Stimulated activated CD8-positive, alpha-beta memory T cell treated with anti-CD3 and anti-CD28 coated beads, Interleukin-15, amount 100 ng/mL, for 48 hours (primary cell): ENCODE measurements around the gene NRN1L.
A peak's percentile ranks its signal among the peaks of the same experiment; 100 is the strongest.
"Not testable (repeated sequence)": the region's sequence is repeated elsewhere in the genome, so short reads cannot be mapped to it uniquely, and the experiment has no call there.

Experiments
- DNase-seq, 2 donors: peaks; one replicate each; pipeline ENCODE4 v3.0.0-alpha.2; 2020; ENCODE audit warnings: low read depth in 2 of 2

NRN1L gene

DNA sequence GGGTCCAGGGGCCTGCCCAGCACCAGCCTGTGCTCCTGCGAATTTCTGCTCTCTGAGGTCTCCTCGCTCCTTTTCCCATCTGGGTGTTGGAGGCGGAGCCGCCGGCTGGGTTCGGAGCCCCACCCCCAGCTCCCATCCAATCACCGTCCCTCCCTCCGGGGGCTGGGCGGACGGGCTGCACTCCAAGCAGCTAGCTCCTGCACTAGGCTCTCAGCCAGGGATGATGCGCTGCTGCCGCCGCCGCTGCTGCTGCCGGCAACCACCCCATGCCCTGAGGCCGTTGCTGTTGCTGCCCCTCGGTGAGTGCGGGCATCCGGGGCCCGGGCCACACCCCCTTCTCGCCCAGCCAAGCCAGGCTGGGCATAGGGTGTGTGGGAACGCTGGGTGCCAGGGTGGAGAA lies at the start of gene NRN1L:
Gene NRN1L (plus strand): TSS at position 202 of the 400 bp plus-strand sequence. CDS start 19 bp downstream, at position 221.
- no peak for DNase-seq

DNA sequence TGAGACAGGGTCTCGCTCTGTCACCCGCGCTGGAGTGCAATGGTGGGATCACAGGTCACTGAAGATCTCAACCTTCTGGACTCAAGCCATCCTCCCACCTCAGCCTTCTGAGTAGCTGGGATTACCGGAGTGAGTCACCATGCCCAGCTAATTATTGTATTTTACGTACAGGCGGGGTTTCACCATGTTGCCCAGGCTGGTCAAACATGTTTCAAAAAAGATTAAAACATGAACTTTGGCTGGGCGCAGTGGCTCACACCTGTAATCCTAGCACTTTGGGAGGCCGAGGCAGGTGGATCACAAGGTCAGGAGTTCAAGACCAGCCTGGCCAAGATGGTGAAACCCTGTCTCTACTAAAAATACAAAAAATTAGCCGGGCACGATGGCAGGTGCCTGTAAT lies 47.5 kb upstream of the NRN1L start:
- not testable (repeated sequence) for DNase-seq

DNA sequence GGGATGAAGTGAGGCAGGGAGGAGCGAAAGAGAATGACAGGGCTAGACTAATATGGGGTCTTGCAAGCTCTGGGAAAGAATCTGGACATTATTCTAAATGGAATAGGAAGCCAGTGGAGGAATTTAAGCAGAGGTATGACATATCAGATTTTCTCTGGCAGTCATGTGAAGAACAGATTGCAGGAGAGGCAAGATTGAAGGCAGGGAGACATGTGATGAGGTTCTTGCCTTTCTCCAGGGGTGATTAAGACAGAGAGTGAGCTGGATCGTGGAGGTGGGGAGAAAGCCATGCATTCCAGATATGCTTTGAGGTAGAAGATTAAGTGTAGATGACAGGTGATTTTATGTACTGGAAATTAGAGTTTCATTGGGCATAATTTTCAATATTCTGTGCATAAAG lies 46.9 kb upstream of the NRN1L start:
- DNase-seq = no peak

DNA sequence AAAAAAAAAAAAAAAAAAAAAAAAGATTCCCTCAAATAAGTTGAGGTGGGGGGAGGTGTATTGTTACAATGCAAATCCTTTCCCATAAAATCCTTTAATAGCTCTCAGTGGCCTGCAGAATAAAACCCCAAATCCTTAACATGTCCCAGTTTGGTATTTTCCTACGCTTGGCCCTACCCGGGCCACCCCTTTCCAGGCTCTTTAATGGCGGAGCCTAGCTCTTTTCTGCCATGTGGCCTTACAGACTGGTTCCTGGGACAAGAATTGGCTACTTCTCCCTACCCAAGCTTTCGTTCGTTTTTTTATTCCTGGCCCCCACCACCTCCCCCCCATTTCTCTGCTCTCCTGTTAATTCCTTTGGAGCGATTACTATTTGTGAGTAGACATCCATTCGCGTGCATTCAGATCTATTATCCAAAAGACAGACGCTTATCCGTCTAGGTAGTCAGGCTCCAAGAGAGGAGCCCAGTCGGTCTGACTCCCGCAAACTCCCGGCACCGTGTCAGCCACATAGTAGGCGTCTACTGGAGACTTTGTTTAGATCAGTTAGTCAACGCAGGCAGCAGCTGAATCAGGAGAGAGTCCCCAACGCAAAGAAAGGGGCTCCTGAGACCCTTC lies 43.4 kb upstream of the NRN1L start:
- no peak for DNase-seq

DNA sequence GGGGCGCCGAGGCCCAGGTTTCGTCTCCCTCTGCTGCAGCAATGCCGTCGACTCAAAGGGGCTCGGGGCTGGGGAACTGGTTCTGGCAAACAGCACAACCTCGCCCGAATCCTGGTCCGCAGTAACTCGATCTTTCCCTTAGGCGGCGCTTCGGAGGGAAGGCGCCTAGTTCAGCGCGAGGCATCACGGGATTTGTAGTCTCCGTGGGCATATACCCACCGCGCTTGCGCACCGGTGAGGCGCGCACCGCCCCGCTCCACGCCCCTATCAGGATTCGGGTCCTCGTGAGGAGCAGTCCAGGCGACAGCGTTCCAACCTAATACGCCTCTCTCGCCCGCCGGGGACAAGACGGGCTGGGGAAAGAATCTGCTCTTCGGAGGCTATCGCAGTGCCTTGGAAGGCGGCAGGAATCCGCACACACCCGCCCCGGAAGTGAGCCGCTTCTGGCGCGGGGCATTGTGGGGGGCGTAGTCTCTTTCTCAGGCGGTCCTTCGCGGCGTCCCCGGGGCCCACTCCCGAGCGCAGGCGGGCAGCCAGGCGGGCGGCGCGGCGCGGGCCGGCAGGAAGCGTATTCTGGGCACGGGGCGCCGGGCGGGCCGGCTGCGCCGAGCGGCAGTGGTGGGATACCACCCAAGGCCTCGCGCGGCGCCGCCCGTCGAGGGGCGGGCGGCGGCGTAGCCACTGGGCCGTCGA lies 42.7 kb upstream of the NRN1L start, which contains the start of gene THAP11:
Gene THAP11 (plus strand): TSS at position 505 of the 693 bp plus-strand sequence. CDS start 235 bp downstream, outside the sequence.
- peak; percentile 87 to 88 for DNase-seq

DNA sequence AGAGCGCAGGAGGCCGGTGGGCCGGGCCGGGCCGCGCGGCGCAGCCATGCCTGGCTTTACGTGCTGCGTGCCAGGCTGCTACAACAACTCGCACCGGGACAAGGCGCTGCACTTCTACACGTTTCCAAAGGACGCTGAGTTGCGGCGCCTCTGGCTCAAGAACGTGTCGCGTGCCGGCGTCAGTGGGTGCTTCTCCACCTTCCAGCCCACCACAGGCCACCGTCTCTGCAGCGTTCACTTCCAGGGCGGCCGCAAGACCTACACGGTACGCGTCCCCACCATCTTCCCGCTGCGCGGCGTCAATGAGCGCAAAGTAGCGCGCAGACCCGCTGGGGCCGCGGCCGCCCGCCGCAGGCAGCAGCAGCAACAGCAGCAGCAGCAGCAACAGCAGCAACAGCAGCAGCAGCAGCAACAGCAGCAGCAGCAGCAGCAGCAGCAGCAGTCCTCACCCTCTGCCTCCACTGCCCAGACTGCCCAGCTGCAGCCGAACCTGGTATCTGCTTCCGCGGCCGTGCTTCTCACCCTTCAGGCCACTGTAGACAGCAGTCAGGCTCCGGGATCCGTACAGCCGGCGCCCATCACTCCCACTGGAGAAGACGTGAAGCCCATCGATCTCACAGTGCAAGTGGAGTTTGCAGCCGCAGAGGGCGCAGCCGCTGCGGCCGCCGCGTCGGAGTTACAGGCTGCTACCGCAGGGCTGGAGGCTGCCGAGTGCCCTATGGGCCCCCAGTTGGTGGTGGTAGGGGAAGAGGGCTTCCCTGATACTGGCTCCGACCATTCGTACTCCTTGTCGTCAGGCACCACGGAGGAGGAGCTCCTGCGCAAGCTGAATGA lies 42.0 kb upstream of the NRN1L start:
- DNase-seq = peak; percentile 39 to 47

DNA sequence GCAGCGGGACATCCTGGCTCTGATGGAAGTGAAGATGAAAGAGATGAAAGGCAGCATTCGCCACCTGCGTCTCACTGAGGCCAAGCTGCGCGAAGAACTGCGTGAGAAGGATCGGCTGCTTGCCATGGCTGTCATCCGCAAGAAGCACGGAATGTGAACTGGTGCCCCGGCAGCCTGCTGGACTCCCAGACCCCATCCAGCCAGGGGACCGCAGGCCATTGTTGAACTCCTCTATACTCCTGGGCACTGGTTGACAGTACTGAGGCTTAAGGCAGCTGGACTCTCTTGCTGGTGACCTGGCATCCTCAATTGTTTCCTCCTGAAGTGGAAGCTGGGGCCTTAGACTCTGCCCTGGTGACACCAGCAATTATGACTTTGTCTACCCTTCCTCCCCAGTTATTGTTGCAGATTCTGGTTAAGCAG lies 41.3 kb upstream of the NRN1L start:
- no peak for DNase-seq

DNA sequence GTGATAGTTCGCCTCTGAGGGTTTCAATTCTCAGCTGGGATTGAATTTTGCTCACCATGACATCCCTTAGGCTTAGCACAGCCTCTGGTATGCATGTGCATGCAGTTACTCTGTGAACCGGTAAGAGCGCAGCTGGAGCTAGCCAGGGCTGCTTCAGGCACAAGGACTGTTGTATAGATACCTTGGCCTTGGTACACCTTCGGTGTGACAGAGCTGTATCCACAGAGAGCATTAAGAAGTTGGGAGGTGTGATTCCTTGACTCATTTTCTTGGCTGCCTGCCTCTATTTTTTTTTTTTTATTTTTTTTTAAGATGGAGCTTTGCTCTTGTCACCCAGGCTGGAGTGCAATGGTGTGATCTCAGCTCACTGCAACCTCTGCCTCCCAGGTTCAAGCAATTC lies 40.2 kb upstream of the NRN1L start:
- DNase-seq = no peak

DNA sequence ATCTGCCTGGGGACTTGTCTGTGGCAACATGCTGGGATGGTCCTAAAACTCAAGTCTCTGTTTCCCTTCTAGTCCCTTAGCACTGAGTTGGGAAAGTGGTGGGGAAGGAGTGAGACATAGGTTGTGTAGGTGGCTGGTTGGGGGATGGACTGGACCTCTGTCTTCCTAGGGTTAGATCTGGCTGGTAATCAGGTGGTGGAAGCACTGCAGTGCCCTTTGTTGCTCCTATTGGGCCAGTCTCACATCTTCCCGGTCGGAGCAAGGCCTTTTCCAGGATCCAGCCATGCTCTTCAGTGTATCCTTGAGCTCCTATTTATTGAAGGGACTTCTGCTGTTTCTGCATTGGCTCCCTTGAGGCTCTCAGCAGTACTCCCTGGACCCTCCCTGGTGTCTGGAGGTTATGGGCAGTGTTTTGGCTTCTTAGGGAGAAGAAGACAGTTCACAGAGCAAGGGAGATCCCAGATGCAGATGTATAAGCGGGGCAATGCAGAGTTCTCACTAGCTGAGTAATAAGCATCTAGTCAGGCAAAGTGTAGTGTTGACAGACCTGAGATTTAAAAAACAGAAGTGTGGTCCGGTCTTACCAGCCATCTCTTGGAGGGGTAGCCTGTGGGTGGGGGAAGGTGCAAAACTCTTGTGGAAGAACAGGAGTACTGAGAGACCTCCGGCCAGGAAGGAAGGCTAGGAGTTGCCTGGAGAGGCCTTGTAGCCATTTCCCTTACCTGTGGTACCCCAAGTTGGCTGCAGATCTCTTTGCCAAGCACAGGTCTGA lies 39.2 kb upstream of the NRN1L start:
- no peak for DNase-seq

DNA sequence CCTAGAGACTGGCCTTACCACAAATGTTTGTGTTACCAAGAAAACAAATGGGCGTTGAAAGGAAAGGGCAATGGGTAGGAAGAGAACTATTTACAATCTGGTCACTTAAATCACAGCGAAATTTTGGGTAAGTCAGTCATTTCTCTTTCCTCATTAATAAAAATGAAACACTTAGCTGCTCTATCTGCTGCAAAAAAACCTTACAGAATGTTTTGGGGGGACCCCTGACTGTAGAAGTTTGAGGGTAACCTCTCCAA lies 38.7 kb upstream of the NRN1L start:
- no peak for DNase-seq

DNA sequence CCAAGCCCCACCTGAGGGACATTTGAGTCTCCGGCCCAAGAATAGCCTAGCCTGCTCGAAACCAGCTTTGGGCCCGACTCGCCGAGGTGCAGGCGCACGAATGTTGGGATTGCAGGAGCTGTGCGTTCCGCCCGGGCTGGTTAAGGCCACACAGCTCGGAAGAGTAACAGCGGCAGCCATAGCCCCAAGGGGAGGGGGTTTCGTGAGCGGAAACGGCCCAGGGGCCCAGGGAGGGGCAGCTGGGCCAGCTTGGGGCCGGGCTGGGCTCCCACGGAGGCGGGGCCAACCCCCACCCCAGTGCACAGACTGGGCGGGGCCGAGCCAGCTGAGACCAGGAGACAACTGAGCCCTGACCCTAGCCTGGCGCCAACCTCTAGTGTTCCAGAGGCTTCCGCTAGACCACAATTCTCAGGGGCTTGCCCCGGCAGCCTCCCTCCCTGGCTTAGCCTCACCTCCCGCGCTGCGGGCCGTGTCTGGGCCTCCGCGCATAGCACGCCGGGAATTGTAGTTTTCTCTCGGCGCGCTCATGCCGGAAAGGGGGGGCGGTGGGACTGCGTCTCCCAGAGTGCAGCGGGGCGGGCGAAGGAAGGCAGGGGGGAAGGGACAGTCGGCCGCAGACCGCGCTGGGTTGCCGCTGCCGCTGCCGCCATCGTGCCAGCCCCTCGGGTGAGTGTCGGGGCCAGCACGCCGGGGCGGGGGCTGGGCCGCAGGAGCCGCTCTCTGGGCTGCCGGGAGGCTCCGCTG lies 38.2 kb upstream of the NRN1L start, which contains the start of gene NUTF2:
Gene NUTF2 (plus strand): TSS at position 614 of the 744 bp plus-strand sequence. CDS start 18,198 bp downstream, outside the sequence.
- DNase-seq = peak; percentile 94

DNA sequence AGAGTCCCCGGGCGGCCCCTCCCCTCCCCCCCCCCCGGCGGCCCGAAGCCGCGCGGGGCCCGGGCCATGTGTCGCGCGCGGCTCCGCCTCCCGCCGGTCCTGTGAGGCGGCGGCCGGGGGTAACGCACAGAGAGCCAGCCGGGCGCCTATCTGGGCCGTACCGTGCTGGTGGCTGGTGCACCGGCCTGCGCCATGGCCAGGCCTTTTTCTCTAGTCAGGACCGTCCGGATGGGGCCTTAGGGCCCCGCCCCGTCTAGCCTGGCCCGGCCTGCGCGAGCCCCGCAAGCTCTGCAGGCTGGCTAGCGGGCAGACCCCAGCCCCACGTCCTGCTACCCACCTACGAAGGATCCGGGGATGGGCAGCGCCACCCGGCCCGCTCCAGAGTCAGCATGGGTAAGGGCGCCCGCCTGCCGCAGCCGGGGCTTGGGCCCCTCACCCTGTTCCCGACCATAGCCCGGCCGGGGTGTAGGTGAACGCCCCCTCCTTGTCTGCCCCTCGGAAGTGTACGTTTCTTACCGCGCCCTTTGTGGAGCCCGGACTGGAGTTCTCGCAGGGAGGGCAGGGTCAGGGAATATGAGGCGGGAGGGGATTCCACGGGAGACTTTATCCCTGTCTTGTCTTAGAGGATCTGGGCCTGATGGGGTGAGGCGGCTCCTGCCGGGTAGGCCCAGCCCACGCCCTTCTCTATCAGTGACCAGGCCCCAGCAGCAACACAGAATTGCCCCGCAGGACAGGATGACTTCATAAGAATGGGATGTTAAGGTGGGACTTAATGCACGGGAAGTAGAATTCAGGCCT lies 37.4 kb upstream of the NRN1L start, which contains the start of gene CENPT:
Gene CENPT (minus strand): TSS at position 630 of the 798 bp plus-strand sequence. CDS start 13,834 bp downstream, outside the sequence.
- DNase-seq = no peak

DNA sequence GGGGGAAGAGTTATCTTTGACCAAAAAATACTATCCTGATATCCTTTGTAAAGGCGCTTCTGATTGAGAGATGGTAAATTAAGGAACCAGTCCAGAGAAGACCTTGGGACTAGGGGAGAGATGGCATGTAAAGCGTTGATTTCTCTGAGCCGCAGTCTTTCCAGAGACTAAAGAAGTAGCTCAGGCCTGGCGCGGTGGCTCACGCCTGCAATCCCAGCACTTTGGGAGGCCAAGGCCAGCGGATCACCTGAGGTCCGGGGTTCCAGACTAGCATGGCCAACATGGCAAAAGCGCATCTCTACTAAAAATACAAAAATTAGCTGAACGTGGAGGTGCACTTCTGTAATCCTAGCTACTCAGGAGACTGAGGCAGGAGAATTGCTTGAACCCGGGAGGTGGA lies 36.6 kb upstream of the NRN1L start:
- no peak for DNase-seq

DNA sequence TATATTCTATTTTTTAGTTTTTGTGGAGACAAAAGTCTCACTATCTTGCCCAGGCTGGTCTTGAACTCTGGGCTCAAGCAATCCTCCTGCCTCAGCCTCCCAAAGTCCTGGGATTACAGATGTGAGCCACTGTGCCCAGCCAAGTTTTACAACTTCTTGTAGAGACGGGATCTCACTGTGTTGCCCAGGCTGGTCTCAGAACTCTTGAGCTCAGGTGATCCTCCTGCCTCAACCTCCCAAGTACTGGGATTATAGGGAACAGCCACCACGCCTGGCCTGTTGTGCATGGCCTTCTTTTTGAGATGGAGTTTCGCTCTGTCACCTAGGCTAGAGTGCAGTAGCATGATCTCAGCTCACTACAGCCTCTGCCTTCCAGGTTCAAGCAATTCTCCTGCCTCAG lies 31.0 kb upstream of the NRN1L start:
- DNase-seq = no peak

DNA sequence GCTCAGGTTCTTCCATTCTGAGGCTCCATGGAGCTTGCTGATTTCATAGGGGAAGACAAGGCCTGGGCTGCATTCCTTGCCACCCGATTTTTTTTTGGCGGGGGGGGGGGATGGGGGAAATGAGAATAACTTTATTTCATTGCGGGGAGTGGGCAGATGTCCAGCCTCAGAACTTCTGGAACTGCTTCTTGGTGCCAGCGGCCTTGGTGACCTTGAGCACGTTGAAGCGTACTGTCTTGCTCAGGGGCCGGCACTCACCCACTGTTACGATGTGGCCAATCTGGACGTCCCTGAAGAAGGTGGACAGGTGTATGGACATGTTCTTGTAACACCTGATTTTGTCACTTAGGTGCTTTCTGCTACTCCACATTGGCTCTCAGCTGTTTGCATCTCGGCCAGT lies 28.9 kb upstream of the NRN1L start:
- no peak for DNase-seq

DNA sequence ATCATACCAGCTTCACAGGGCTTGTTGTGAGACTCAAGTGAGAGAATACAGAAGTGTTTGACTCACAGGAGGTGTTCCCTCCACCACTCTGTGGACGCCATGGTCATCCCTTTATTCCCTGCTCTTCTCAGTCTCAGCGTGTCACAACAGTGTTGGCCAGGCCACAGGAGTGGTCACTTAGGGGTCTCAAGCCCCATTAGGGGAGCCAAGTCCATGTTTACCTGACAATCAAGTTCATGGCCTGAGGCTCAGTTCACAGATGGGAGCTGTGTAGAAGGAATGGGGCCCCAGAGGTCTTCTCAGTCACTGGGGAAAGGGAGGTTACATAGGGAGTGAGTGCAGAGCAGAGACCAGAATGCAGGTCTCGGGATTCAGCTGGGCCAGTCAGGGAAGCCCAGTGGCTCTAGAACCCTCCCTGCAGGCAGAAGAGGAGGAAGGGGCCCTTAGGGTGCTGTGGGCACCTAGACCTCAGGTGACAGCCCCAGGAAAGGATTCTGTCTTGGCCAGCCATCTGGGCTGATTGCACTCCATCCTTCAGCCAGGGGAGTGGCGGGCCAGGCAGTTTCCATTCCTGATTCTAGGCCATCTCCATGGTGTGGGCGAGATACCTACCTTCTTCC lies 27.6 kb upstream of the NRN1L start:
- no peak for DNase-seq

DNA sequence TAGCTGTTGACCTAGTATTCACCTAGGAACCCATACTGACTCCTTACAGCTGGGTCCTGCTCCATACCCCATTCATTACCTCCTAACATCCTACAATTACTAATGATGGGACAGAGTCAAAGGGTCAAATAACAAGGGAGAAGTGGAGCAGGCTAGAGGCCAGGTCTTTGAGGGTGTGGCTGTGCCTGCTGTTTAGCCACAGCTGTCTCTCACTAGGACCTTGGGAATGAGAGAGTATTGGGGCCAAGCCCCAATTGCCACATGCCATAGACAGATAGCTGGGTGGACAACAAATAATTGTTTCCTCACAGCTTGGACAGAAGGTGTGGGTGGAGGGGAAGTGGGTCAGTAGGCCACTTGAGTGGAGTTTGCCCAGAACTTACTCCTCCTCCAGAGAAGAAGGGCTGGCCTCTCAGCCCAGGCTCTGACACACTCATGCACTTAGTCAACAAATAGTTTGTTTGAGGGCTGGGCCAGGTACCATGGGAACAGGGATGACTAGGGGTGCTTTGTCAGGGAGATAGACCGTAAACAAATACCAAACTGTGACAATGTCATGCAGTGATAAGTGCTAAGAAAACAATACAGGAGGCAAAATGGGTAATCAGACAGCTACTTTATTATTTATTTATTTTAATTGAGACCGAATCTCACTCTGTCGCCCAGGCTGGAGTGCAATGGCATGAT lies 27.0 kb upstream of the NRN1L start:
- peak in 1 of 2 donors; percentile 14 for DNase-seq

DNA sequence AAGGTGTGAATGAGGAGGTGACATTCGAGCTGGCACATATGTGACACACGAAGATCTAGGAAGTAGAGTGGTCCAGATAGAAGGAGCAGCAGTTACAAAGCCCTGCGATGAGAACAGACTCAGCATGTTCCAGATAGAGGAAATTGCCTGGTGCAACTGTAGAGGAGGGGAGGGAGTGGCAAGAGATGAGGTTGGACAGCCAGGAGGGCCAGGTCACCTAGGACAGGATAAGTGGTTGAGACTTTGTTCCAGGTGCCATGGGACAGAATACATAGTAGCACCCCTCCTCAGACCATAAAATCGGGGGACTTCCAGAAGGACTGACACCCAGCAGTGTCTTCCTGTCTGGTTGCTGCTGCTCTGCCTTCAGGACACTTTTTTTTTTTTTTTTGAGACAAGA lies 26.2 kb upstream of the NRN1L start:
- DNase-seq = no peak
